DMS53 treated with DMSO at 0.1 percent for 48 hours (cell line): ENCODE measurements around the gene KCNH6.

Experiments used
- DNase-seq: peaks from one replicate; lab custom pipeline; 2025; ENCODE audit not compliant: unreplicated experiment; lab: John Stamatoyannopoulos, UW

The KCNH6 gene

GRCh38 chr17:63549946-63550816 lies 27.0 kb downstream of the KCNH6 start, which contains the start of gene DCAF7:
Gene DCAF7, plus strand, starts transcription at chr17:63550477. Its CDS starts 201 bp downstream, at chr17:63550678.
- peak; percentile 91 for DNase-seq

- peak; percentile 16 for DNase-seq
Observed at GRCh38 chr17:63550817-63551639, 27.9 kb downstream of the KCNH6 start.

DNA sequence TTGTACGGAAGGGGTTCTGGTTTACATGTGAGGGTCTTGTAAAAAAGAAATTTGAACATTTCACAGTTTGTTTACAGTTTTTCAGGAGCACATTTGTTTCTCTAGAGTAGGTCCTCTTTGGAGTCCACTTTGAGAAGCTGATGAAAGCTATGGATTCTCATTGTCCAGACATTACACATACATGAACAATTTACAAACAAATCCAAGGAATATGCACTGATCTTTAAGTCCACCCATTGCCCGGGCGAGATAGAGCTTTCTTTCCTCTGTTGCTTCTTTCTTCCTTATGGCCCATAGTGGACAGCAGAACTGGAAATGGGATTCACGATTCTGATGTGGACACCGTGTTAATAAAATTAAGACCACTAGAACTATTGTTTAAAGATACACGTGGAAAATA lies 29.1 kb downstream of the KCNH6 start:
- DNase-seq, result no peak

GRCh38 chr17:63555500-63556156 lies 32.5 kb downstream of the KCNH6 start:
- DNase-seq, result no peak

- DNase-seq, result no peak
Observed at GRCh38 chr17:63557416-63557815, 34.3 kb downstream of the KCNH6 start.

GRCh38 chr17:63558441-63558840 lies 35.3 kb downstream of the KCNH6 start:
- no peak for DNase-seq

DNA sequence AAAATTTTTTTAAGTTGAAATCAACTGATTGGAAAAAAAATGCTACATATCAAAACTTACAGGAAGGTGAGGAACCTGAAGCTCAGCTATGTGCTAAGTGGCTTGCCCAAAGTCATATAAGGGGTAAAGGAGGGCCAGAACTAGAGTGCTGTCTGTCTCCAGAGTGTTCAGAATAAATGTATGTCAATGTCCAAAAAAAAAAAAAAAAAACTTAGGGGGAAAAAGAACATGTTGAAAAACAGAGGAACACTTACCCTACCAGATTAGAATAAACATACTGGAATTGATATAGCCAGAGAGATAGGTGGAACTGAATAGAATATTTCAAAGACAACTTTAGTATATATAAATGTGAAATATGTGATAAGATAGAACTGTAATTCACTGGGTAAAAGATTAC lies 38.7 kb downstream of the KCNH6 start:
- no peak for DNase-seq

DNA sequence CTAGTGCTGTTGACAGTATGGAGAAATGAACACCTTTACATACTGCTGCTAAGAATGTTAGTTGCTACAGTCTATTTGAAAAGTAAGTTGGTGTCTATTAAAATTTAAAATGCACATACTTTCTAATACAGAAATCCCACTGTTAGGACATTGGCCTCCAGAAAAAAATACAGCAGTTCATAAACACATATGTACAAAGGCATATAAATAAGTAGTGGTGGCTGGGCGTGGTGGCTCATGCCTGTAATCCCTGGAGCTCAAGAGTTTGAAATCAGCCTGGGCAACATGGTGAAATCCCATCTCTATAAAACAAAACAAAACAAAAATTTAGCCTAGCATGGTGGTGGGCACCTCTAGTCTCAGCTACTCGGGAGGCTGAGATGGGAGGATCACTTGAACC lies 40.2 kb downstream of the KCNH6 start:
- no peak for DNase-seq

DNA sequence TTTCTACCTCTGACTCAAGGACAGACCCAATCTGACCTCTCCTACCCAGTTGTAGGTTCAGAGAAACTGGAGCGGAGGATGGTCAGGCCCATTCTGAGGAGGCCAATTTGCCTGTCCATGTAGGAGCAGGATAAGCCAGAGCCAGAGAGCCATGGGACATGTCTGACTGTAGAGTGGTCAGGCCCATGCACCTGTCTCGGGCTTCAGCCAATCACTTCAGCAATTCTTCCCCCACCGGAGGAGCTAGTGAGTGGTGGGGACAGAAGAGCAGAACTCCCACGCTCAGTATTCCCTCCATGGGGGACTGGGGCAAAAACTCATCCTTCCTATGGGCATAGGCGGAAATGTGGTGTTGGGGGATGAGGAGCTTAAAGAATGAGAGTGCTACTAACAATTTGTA lies 41.4 kb downstream of the KCNH6 start:
- DNase-seq, result no peak

GRCh38 chr17:63567229-63567628 lies 44.1 kb downstream of the KCNH6 start:
- no peak for DNase-seq

DNA sequence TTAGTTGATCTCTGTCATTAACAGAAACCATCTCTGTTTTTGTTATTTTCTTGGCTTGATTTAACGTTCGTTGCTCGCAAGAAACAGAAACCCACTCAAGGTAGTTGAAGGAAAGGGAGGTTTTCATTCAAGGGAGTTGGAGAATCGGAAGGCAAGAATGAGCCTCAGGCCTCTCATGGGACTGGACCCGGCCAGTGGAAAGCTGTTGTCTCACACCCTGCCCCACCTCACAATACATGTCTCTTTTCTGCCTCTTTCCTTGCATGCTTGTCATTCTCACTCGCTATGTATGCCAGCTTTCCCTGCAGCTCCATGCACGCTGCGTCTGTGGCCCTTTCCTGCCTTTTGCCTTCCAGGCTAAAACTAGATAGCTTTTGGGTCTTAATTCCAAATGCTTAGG lies 45.4 kb downstream of the KCNH6 start:
- no peak for DNase-seq

GRCh38 chr17:63571632-63572310 lies 48.6 kb downstream of the KCNH6 start:
- no peak for DNase-seq

GRCh38 chr17:63573634-63574033 lies 50.5 kb downstream of the KCNH6 start:
- no peak for DNase-seq

DNA sequence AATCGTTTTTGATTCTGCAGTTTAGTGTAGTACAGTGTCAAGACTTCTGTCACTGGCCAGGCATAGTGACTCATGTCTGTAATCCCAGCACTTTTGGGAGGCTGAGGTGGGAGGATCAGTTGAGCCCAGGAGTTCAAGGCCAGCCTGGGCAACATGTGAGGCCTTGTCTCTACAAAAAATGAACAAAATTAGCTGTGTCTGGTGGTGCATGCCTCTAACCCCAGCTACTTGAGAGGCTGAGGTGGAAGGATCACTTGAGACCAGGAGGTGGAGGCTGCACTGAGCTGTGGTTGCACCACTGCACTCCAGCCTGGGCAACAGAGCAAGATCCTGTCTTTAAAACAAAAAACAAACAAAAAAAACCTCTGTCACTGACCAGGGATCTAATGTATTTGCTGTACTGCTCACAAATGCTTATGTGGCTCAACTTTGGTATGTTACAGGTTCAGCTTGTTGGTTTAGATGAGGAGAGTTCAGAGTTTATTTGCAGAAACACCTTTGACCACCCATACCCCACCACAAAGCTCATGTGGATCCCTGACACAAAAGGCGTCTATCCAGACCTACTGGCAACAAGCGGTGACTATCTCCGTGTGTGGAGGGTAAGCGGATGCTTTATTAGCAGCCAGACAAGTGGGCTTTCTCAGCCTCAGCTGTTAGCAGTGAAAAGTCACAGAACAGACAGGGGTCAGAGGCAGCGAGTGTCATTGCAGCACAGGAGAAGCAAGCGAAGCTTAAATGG lies 55.0 kb downstream of the KCNH6 start:
- DNase-seq, result no peak

- DNase-seq, result no peak
Observed at GRCh38 chr17:63578769-63579111, 55.6 kb downstream of the KCNH6 start.

- no peak for DNase-seq
Observed at GRCh38 chr17:63579633-63580032, 56.5 kb downstream of the KCNH6 start.

GRCh38 chr17:63587770-63588169 lies 64.6 kb downstream of the KCNH6 start:
- no peak for DNase-seq

DNA sequence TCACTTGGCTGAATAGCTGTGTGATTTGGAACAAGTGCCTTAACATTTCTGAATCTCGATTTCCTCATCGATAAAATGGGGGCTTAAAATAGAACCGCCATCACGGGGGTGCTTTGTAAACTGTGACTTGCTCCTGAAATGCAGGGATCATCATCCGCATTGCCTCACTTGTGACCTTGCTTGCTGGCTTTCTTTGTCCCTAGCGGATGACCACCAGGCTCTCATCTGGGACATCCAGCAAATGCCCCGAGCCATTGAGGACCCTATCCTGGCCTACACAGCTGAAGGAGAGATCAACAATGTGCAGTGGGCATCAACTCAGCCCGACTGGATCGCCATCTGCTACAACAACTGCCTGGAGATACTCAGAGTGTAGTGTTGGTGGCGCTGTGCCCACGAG lies 65.6 kb downstream of the KCNH6 start:
- DNase-seq, result no peak

DNA sequence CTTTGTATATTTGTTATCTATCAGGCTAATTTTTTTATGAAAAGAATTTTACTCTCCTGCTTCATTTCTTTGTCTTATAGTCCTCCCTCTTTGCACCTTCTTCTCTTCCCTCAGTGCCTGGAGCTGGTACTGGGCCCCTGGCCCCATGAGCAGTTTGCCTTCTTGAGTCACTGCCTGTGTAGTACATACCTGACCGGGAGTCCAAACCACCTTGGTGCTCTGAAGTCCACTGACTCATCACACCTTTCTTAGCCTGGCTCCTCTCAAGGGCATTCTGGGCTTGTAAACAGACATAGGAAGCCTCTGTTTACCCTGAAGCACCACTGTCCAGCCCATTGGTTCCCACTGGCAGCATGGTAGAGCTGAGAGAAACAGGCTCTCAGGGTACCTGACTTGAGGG lies 66.5 kb downstream of the KCNH6 start:
- no peak for DNase-seq

GRCh38 chr17:63592797-63593196 lies 69.6 kb downstream of the KCNH6 start:
- DNase-seq, result no peak
